Activated CD8-positive, alpha-beta memory T cell treated with anti-CD3 and anti-CD28 coated beads, Interleukin-2, amount 50 U/mL, for 4 hours (primary cell): ENCODE data around the gene IL3RA.
A peak's percentile ranks its signal among the peaks of the same experiment; 100 is the strongest.

Source experiments
- DNase-seq: peaks from one replicate; pipeline ENCODE4 v3.0.0-alpha.2; 2020

The IL3RA gene

DNA sequence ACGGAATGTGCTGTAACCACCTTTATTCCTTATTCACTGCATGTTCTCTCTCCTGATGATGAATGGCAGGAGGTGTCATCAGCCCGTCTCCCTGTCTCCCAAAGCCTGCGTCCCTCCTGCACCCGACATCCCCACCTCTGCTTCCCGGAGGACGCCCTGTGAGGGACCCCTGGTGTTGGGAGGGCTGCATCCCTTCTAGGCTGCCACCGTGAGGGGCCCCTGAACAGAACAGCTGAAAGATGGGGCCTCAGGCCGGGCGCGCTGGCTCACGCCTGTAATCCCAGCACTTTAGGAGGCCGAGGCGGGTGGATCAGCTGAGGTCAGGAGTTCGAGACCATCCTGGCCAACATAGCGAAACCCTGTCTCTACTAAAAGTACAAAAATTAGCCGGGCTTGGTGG lies 89.7 kb downstream of the IL3RA start:
- peak; percentile 11 for DNase-seq

DNA sequence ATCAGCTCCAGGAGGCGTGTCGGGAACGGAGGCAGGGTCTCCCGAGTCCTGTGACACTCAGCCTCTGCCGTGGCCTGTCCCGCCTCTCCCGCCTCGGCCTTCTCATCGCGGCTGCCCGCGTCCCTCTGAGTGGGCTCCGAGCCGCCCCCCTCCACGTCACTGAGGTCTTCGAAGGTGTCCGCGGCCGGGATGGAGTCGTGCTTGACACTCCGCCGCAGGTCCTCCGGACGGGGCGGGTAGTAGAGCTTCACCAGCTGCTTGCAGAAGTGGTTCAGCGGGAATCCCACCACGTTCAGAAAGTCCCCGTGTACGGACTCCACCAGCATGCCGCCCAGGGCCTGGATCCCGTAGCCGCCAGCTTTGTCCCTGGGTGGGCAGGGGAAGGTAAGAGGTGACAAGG lies 91.2 kb downstream of the IL3RA start:
- peak; percentile 7 for DNase-seq

DNA sequence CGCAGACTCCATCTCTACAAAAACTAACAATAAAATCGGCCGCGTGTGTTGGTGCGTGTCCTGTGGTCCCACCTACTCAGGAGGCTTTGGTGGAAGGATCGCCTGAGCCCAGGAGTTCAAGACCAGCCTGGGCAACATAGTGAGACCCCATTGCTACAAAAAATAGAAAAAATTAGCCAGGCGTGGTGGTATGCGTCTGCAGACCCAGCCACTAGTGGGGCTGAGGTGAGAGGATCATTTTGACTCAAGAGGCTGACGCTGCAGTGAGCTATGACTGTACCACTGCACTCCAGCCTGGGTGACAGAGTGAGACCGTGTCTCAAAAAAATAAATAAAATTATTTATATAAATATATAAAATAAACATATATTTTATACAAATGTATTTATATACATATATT lies 93.9 kb downstream of the IL3RA start:
- no peak for DNase-seq
